Heart left ventricle (tissue), 13 donors: ENCODE results near the gene ZNF546.

ENCODE experiments used
- POLR2A ChIP-seq, 2 donors: fragments of 450-650 bp; IDR thresholded peaks; one replicate each; pipeline ENCODE4 v1.6.1; 2017; ENCODE audit warnings: antibody characterized with exemption in 2 of 2, mild to moderate bottlenecking in 2 of 2, moderate library complexity in 2 of 2
- TF ChIP-seq, protein P1 (sequence below), 12 donors: fragments of 200-600 bp; sonication (generic) in 4 of 12; IDR thresholded peaks; one replicate each; pipeline versions ENCODE4 v1.5.0 to v1.8.0; 2018 to 2022; ENCODE audit warnings: antibody characterized with exemption in 12 of 12, mild to moderate bottlenecking in 5 of 12
- donor health status: ischemic (EF 13 %, LVEDD 7.1; RV severe dilation, severe dysfunction).
- donor health status: DM: no; HTN: yes; CAD: no.
- donor health status: DM: no; HTN: no; CAD: no.
- donor health status: ischemic (EF 25% LVEDD 6.9; RV normal size, moderate dysfunction).
- donor health status: ischemic (EF 25% LVEDD 5.7; RV mildly dilated, moderate dysfunction).
- donor health status: ischemic (EF 35%, LVEDD 5.7; RV mildly dilated, moderate dysfunction).
- donor health status: nonischemic (EF 11% LVEDD 7.7; RV severe dilation, severe dysfunction).
- donor health status: DM: yes; HTN: yes; CAD: no.
- donor health status: PGD.
- donor health status: ischemic (EF 29% LVEDD 5.4; RV normal size, mild dysfunction).
- donor health status: nonischemic (EF 23%, LVEDD 6.1; RV moderate dilation, normal function).

DNA sequence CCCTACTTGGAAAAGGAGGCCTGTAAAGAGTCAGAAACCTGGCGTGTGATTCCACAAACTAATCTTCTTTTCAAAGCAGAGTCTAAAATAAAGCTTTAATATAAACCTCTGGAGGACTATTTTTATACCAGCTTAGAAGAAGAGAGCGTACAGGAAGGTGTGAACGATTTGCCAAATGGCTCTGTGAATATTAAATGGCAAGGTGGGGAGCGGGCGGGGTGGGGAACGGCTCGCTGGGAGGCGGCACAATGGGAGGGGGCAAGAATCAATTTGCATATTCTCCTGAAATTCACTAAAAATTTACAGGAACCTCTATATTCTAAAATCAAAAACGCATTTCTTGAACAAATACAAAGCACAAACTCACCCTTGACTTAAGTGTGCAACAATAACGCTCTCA lies 58.2 kb downstream of the ZNF546 start:
- no peak for TF ChIP-seq POLR2A (IDR thresholded peaks at IDR 0.05)
- TF ChIP-seq, protein P1, sequence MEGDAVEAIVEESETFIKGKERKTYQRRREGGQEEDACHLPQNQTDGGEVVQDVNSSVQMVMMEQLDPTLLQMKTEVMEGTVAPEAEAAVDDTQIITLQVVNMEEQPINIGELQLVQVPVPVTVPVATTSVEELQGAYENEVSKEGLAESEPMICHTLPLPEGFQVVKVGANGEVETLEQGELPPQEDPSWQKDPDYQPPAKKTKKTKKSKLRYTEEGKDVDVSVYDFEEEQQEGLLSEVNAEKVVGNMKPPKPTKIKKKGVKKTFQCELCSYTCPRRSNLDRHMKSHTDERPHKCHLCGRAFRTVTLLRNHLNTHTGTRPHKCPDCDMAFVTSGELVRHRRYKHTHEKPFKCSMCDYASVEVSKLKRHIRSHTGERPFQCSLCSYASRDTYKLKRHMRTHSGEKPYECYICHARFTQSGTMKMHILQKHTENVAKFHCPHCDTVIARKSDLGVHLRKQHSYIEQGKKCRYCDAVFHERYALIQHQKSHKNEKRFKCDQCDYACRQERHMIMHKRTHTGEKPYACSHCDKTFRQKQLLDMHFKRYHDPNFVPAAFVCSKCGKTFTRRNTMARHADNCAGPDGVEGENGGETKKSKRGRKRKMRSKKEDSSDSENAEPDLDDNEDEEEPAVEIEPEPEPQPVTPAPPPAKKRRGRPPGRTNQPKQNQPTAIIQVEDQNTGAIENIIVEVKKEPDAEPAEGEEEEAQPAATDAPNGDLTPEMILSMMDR (IDR thresholded peaks at IDR 0.05) = no peak
